HuH-7 (cell line): ENCODE data around the gene PEX5L.
A peak's percentile ranks its signal among the peaks of the same experiment; 100 is the strongest.
"Not testable (repeated sequence)": the region's sequence is repeated elsewhere in the genome, so short reads cannot be mapped to it uniquely, and the experiment has no call there.

Source experiments
- DNase-seq: peaks from one replicate; pipeline ENCODE4 v3.0.0; 2011; ENCODE audit warnings: low spot score

PEX5L gene, protein sequence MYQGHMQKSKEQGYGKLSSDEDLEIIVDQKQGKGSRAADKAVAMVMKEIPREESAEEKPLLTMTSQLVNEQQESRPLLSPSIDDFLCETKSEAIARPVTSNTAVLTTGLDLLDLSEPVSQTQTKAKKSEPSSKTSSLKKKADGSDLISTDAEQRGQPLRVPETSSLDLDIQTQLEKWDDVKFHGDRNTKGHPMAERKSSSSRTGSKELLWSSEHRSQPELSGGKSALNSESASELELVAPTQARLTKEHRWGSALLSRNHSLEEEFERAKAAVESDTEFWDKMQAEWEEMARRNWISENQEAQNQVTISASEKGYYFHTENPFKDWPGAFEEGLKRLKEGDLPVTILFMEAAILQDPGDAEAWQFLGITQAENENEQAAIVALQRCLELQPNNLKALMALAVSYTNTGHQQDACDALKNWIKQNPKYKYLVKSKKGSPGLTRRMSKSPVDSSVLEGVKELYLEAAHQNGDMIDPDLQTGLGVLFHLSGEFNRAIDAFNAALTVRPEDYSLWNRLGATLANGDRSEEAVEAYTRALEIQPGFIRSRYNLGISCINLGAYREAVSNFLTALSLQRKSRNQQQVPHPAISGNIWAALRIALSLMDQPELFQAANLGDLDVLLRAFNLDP

GRCh38 chr3:180036671-180037455, at the start of gene PEX5L:
Gene PEX5L (minus strand): TSS chr3:180036937. CDS start chr3:180036599, 338 bp downstream.
- DNase-seq, result peak; percentile 31

- no peak for DNase-seq
Observed at GRCh38 chr3:180085122-180085710, 48.5 kb upstream of the PEX5L start.

- no peak for DNase-seq
Observed at GRCh38 chr3:180082699-180083098, 46.0 kb upstream of the PEX5L start.

- DNase-seq, result no peak
Observed at GRCh38 chr3:180078592-180078991, 41.9 kb upstream of the PEX5L start.

GRCh38 chr3:180073561-180073960, 36.8 kb upstream of the PEX5L start:
- DNase-seq, result no peak

GRCh38 chr3:180072786-180073185, 36.0 kb upstream of the PEX5L start:
- DNase-seq, result no peak

DNA sequence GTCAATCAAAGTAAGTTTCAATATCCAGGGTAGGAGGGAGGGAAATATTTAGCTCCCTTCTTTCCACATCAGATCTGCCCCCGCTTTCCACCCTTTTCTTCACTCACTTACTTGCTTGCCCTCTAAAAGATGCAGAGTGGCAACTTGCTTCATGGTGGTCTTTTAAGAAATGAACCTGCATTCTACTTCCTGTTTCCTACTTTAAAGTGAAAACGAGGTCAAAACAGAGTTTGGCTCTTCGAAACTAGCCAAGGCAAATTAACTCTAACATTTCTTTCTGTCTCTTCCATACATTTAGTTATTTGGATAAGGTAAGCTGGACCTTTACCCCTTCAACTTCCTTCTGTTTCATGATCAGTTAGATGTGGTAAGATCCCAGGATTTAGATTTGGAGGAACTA, 34.2 kb upstream of the PEX5L start:
- no peak for DNase-seq

DNA sequence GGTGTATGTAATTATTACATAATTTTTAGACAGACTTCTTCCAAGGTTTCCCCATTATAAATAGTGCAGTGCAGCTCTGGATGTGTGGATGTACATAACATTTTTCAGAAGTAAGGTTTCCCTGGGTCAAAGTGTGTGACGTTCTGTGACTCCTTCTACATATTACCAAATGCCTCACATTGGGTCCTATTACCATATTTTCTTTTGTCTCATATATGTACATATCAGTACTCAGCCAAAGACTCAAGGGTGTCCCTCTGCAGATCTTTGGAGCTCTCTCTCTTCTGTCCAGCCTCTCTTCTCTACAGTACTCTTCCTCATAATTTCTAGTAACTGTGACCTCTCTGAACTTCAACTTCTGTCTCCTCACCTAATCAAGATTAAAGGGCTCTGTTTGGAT, 31.3 kb upstream of the PEX5L start:
- DNase-seq, result no peak

- no peak for DNase-seq
Observed at GRCh38 chr3:180066598-180066997, 29.9 kb upstream of the PEX5L start.

GRCh38 chr3:180063783-180064182, 27.0 kb upstream of the PEX5L start:
- no peak for DNase-seq

GRCh38 chr3:180062771-180063170, 26.0 kb upstream of the PEX5L start:
- no peak for DNase-seq

DNA sequence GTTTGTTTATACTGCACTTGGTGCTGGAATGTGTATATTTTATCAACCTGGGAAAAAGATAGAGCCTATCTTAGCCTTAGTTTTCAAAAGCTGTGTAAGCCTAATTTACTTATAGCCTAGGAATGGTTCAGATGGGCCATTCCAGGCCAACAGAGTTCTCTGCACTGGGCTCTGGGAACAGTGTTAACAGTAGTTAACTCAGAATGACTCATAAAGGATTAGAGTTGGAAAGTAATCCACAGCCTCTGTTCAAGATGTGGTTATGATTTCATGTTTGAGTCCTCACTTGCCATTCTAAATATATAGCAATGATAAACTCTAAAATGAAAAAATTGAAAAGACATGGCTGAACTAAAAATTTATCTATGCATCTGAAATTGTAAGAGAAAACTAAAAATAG, 22.6 kb upstream of the PEX5L start:
- DNase-seq, result no peak

- no peak for DNase-seq
Observed at GRCh38 chr3:180058238-180058637, 21.5 kb upstream of the PEX5L start.

GRCh38 chr3:180055656-180056055, 18.9 kb upstream of the PEX5L start:
- not testable (repeated sequence) for DNase-seq

DNA sequence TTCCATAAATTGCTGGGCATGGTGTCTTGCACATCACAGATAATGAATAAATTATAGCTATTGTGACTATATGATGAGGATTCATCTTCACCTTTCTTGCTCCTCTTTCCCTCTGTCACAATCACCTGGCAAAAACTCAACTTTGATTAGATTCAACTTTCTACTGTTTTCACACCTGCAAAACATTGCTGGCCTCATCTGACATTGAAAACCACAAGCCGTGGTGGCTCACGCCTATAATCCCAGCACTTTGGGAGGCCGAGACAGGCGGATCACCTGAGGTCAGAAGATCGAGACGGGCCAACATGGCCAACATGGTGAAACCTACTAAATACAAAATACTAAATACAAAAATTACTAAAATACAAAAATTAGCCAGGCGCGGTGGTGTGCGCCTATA, 12.7 kb upstream of the PEX5L start:
- DNase-seq, result no peak

GRCh38 chr3:180048840-180049239, 12.1 kb upstream of the PEX5L start:
- no peak for DNase-seq

DNA sequence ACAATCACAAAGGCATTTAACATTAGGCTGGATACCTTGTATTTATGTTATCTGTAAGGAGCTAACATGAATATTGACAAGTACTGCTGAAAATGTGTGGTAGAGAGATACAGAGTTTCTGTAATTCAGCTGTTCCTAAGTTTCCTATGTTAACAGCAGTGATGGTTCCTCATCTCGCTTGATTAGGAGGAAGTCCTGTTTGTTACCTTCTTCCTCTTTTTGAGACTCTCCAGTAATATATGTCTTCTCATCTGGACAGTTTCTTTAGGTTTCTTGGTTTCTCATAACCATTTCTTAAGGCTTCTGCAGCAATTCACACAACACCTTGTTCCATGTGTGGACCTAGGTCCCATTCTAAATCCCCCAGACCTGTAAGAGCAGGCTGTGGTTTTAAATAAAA, 11.4 kb upstream of the PEX5L start:
- DNase-seq, result no peak

- DNase-seq, result no peak
Observed at GRCh38 chr3:180040966-180041365, 4.2 kb upstream of the PEX5L start.

DNA sequence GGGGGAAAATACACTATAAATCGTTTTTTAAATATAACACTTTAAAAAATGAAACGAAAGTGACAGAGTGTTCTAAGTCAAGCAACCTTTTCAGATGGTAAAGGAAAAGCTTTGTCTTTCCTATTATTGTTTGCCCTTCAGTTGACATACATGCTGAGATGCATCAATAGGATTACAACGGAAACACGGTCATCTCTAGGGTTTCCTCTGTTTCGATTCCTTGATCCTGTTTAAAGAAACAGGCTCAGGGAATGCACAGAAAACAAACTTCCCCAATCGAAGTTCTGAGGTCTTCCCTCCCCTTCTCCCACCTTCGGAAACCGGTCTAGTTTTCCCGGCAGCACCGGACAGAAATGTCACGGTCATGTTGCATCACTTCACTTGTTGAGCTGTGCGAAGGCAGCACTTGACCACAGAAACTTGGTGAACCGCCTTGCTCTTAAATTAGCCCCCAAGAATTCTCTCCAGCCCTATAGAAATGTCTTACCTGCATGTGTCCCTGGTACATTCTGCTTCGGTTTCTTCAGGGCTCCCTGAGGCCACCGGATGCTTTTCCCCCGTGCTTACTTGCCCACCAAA, 556 bp downstream of the PEX5L start:
- no peak for DNase-seq

- DNase-seq, result no peak
Observed at GRCh38 chr3:180026997-180027396, 9.7 kb downstream of the PEX5L start.

DNA sequence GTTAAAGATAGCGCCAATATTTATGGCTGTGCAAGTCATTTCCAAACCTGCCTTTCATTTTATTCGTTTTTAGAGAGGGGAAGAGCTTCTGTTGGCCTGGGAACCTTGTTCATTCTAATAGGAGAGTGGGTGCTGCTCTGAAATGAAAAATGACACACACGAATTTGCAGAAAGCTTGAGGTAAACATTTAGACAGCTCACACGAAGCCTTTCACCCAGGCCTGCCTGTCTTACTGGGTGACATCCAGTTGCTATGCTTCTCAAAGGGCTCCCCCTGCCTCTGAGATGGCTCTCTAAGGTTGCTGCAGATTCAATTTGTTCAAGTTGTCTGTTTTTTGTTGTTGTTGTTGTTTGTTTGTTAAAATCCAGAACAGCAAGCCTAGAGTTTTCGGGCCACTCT, 18.2 kb downstream of the PEX5L start:
- DNase-seq, result no peak

DNA sequence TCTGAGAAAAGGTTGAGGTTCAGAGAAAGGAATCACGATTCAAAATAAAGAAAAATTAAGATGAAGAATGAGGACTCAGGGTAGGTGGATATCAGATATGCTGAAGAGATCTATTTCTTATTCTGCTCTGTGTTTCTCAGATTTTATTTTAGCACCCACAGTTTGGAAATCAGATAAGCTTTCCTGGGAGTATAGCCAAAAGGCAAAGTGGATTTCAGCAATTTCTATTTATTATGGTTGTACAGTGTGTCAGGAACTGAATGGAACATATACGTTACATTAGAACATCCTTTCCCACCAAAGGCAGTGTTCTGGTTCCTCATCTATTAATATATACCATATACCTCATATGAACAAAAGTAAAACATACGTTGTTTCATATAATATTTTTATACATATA, 18.9 kb downstream of the PEX5L start:
- DNase-seq, result no peak
